GM12892 (cell line): ENCODE data around the gene WASHC3.

ENCODE experiments used
- POLR2AphosphoS5 ChIP-seq: IDR thresholded peaks from 2 replicates; pipeline ENCODE4 v1.6.1; 2011; ENCODE audit warnings: low read depth, low read length, control low read depth
- TAF1 ChIP-seq: IDR thresholded peaks from 2 replicates; pipeline ENCODE4 v1.6.1; 2011; ENCODE audit warnings: low read depth, mild to moderate bottlenecking, control low read depth, low read length, borderline replicate concordance

DNA sequence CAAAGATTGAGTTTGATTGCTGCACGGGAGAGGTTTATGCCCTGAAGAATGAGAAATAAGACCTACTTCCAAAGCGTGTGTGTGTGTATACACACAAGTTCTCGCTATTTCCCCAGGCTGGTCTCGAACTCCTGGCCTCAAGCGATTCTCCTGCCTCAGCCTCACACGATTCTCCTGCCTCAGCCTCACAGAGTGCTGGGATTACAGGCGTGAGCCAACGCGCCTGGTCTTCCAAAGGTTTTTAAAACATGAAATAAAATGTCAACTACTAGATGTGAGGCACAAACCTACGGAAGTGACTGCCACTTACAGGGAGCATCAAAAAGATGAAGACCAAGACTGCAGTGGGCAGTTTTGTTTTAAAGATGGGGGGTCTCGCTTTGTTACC lies 622 bp upstream of the WASHC3 start:
- TF ChIP-seq POLR2AphosphoS5: no peak
- no peak for TF ChIP-seq TAF1
